Mesenchymal stem cell (in vitro differentiated cells and primary cell): ENCODE results near the gene NFIX.

ENCODE experiments used
- DNase-seq: peaks from one replicate; pipeline ENCODE4 v3.0.0-alpha.2; 2013
- H2AFZ ChIP-seq: one replicate; pipeline ENCODE4 v1.6.1; 2013; ENCODE audit warnings: low read depth, mild to moderate bottlenecking, control low read depth, inconsistent platforms, low read length, moderate library complexity
- H2AK5ac ChIP-seq: 2 replicates; pipeline ENCODE4 v1.6.1; 2013; ENCODE audit warnings: low read length, moderate library complexity, mild to moderate bottlenecking, inconsistent platforms; ENCODE audit not compliant: severe bottlenecking
- H2BK120ac ChIP-seq: one replicate; pipeline ENCODE4 v1.6.1; 2013; ENCODE audit warnings: low read depth, mild to moderate bottlenecking, inconsistent platforms, low read length, moderate library complexity
- H2BK12ac ChIP-seq, 2 experiments: one replicate each; pipeline ENCODE4 v1.6.1; 2013; ENCODE audit warnings: inconsistent platforms in 2 of 2, low read length in 2 of 2, mild to moderate bottlenecking in 2 of 2, moderate library complexity in 2 of 2, control low read depth in 1 of 2
- H2BK15ac ChIP-seq: one replicate; pipeline ENCODE4 v1.6.1; 2013; ENCODE audit warnings: mild to moderate bottlenecking, low read depth, inconsistent platforms; ENCODE audit not compliant: poor library complexity, severe bottlenecking
- H2BK5ac ChIP-seq: 2 replicates; pipeline ENCODE4 v1.6.1; 2013; ENCODE audit warnings: low read depth, mild to moderate bottlenecking, low read length, control low read depth, inconsistent platforms; ENCODE audit not compliant: poor library complexity, severe bottlenecking
- H3K14ac ChIP-seq, 2 experiments: one replicate each; pipeline ENCODE4 v1.6.1; 2013; ENCODE audit warnings: inconsistent platforms in 2 of 2, low read length in 2 of 2, control low read depth in 1 of 2, mild to moderate bottlenecking in 1 of 2, moderate library complexity in 1 of 2
- H3K18ac ChIP-seq, 2 experiments: one replicate each; pipeline ENCODE4 v1.6.1; 2013; ENCODE audit warnings: inconsistent platforms in 2 of 2, low read length in 2 of 2, control low read depth in 1 of 2, low read depth in 1 of 2, mild to moderate bottlenecking in 1 of 2
- H3K23ac ChIP-seq, 2 experiments: one replicate each; pipeline ENCODE4 v1.6.1; 2013; ENCODE audit warnings: inconsistent platforms in 2 of 2, low read length in 2 of 2, mild to moderate bottlenecking in 2 of 2, moderate library complexity in 2 of 2, control low read depth in 1 of 2
- H3K27ac ChIP-seq: 2 replicates; pipeline ENCODE4 v1.5.1; 2013; ENCODE audit warnings: mild to moderate bottlenecking, moderate library complexity, low read length, control low read depth, inconsistent platforms; ENCODE audit not compliant: poor library complexity, severe bottlenecking
- H3K27me3 ChIP-seq, 2 experiments: 2 replicates each; pipeline versions ENCODE4 v1.6.1 to v1.7.0; 2013; ENCODE audit warnings: low read length in 2 of 2, mild to moderate bottlenecking in 2 of 2, moderate library complexity in 2 of 2, control low read depth in 1 of 2, inconsistent platforms in 1 of 2; ENCODE audit not compliant: control insufficient read depth in 1 of 2, insufficient read depth in 1 of 2
- H3K36me3 ChIP-seq, 2 experiments: 2 replicates each; pipeline versions ENCODE4 v1.6.1 to v1.7.0; 2013; ENCODE audit warnings: low read length in 2 of 2, control low read depth in 1 of 2, inconsistent platforms in 1 of 2, low read depth in 1 of 2, mild to moderate bottlenecking in 1 of 2; ENCODE audit not compliant: insufficient read depth in 2 of 2, control insufficient read depth in 1 of 2
- H3K4ac ChIP-seq, 2 experiments: one replicate each; pipeline ENCODE4 v1.6.1; 2013; ENCODE audit warnings: inconsistent platforms in 2 of 2, low read length in 2 of 2, mild to moderate bottlenecking in 2 of 2, moderate library complexity in 2 of 2, control low read depth in 1 of 2, low read depth in 1 of 2
- H3K4me1 ChIP-seq: 2 replicates; pipeline ENCODE4 v1.6.1; 2013; ENCODE audit warnings: low read depth, low read length, control low read depth; ENCODE audit not compliant: control insufficient read depth, insufficient read depth
- H3K4me2 ChIP-seq: 2 replicates; pipeline ENCODE4 v1.6.1; 2013; ENCODE audit warnings: low read length, mild to moderate bottlenecking, inconsistent platforms; ENCODE audit not compliant: poor library complexity, severe bottlenecking
- H3K4me3 ChIP-seq, 2 experiments: 2 replicates each; pipeline versions ENCODE4 v1.5.1 to v1.7.0; 2013; ENCODE audit warnings: low read length in 2 of 2, mild to moderate bottlenecking in 2 of 2, control low read depth in 1 of 2, low read depth in 1 of 2; ENCODE audit not compliant: insufficient read depth in 1 of 2
- H3K79me1 ChIP-seq: replicated peaks from 2 replicates; pipeline ENCODE4 v1.6.1; 2013; ENCODE audit warnings: mild to moderate bottlenecking, control low read depth, low read length, inconsistent platforms; ENCODE audit not compliant: poor library complexity, severe bottlenecking
- H3K9ac ChIP-seq: 2 replicates; pipeline ENCODE4 v1.7.0; 2013; ENCODE audit warnings: mild to moderate bottlenecking, low read length, moderate library complexity
- H3K9me3 ChIP-seq: 2 replicates; pipeline ENCODE4 v1.7.0; 2013; ENCODE audit warnings: mild to moderate bottlenecking, low read length; ENCODE audit not compliant: control insufficient read depth
- H4K8ac ChIP-seq: one replicate; pipeline ENCODE4 v1.6.1; 2013; ENCODE audit warnings: inconsistent platforms, mild to moderate bottlenecking, low read length, moderate library complexity
- H4K91ac ChIP-seq: one replicate; pipeline ENCODE4 v1.6.1; 2013; ENCODE audit warnings: mild to moderate bottlenecking, low read length, inconsistent platforms
- WGBS: methylation state at CpG from one replicate; pipeline ENCODE4 v1.1.7; 2013; ENCODE audit warnings: mixed read lengths; 5-methylcytosine and 5-hydroxymethylcytosine counted together

The NFIX gene

DNA sequence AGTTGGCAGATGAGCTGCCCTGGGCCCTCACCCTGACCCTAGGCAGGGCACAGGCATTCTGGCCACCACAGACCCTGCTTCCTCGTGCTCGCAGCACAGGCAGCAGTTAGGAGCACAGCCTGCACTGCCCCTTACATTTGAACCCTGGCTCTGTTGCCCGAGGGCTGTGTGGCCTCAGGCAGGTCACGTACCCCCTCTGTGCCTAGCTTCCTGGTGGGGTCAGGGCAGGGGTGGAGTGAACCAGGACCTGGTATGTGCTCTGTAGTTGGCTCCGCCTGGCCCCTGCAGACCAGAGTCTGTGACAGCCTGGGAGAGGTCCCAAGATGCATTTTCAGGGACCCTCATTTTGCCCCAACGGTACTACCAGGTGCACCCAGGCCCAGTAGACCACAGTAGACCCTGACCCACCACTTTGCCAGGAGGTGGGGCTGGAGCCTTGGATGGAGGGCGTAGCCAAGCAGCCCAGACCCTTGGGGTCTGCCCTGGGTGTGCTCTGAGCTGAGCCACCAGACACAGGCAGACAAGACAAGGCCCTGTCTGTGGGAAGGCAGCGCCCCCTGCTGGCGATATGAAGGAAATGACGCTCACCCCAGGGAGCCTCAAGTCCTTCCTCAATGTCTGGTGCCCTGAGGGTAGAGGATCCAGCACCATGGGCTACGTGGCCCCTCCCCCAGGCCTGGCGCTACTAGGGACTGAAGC is 98.3 kb downstream of the NFIX start:
- Histone ChIP-seq H2AK5ac (no peak overlapping the region), H3K14ac (peak overlapping the region in 1 of 2 experiments; percentile 29), H3K4me1 (peaks cover 50% of the 10 kb centered on the region), H3K27me3 (peaks cover 0 to 45% of the 10 kb centered on the region in 2 experiments), H3K9me3 (no peaks in the 10 kb centered on the region), H3K4me3 (no peak overlapping the region), H3K23ac (no peak overlapping the region), H2BK12ac (no peak overlapping the region), H4K91ac (peak overlapping the region; percentile 58), H4K8ac (no peak overlapping the region), H2AFZ (no peak overlapping the region), H2BK15ac (no peak overlapping the region), H3K27ac (no peak overlapping the region), H2BK5ac (no peak overlapping the region), H3K79me1 (no peaks in the 10 kb centered on the region), H3K4ac (no peak overlapping the region), H3K4me2 (no peak overlapping the region), H3K18ac (no peak overlapping the region), H3K9ac (no peak overlapping the region), H3K36me3 (peaks cover 0 to 55% of the 10 kb centered on the region in 2 experiments), H2BK120ac (no peak overlapping the region)
- WGBS, result 39% methylated on average over 12 of the region's 12 CpGs
- DNase-seq, result peak; percentile 84

DNA sequence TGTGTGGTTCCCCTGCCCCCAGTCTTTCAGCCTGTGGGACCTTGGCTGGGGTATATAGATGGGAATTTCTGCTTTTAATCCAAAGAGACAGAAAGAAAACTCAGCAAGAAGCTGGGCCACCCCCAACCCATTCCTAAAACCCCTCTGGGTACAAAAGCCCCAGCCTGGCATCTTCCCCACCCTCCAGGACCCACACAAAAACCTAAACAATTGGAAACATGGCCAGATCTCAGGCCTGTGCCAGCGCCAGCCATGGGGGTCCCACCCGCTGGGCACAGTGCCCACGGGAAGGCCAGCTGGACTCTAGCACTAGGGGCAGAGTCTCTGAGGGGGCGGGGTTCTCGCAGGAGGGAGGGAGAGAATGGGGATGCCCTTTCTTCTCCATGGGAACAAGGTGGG is 98.8 kb downstream of the NFIX start:
- no peak overlapping the region for H2BK120ac ChIP-seq
- no peaks in the 10 kb centered on the region for H3K9me3 ChIP-seq
- WGBS, result 8% methylated on average over 5 of the region's 5 CpGs

DNA sequence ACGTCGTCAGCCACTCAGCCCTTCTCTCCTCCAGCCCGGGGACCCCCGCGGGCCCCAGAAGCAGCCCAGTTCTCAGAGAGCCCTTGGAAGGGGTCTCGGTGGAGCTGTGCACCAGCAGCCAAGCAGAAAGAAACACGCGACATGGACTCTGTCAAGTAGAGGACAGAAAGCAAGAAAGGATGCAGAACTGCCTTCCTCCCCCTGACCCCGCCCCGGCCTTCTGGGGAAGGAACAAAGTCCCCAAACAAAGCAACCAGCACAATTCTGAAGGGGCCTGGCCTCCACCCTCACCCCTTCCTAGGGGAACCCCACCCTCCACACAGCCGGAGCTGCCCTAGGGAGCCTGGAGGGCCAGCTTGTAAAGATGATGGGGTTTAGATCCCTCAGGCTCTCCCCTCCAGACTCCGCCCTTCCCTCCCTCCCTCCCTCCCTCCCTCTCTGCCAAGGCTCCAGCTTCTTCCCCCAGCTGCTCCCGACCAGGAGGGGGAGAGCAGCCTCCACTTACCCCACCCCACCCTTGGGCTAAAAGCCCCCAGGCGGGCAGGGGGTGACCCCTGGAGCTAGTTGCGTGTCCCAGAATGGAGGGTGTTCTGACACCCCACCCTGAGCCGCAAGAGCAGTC is 99.6 kb downstream of the NFIX start:
- no peaks in the 10 kb centered on the region for H3K79me1 ChIP-seq
- H3K23ac ChIP-seq, result no peak overlapping the region
- H3K4ac ChIP-seq, result no peak overlapping the region
- no peak overlapping the region for H3K18ac ChIP-seq
- H3K14ac ChIP-seq, result no peak overlapping the region
- no peak overlapping the region for H2BK15ac ChIP-seq
- H3K36me3 ChIP-seq, result peaks cover 0 to 44% of the 10 kb centered on the region in 2 experiments
- no peak overlapping the region for H2AK5ac ChIP-seq
- H3K9me3 ChIP-seq, result no peaks in the 10 kb centered on the region
- H3K27me3 ChIP-seq, result peaks cover 0 to 57% of the 10 kb centered on the region in 2 experiments
- DNase-seq, result no peak
- H4K8ac ChIP-seq, result no peak overlapping the region
- no peak overlapping the region for H4K91ac ChIP-seq
- H2BK120ac ChIP-seq, result no peak overlapping the region
- H3K4me3 ChIP-seq, result no peak overlapping the region
- H2AFZ ChIP-seq, result no peak overlapping the region
- no peak overlapping the region for H3K9ac ChIP-seq
- peaks cover 57% of the 10 kb centered on the region for H3K4me1 ChIP-seq
- no peak overlapping the region for H2BK5ac ChIP-seq
- H3K27ac ChIP-seq, result no peak overlapping the region
- H2BK12ac ChIP-seq, result no peak overlapping the region
- no peak overlapping the region for H3K4me2 ChIP-seq
- 7% methylated on average over 16 of the region's 16 CpGs for WGBS

More for the DNA sequence above, 98.8 kb downstream of the NFIX start:
- no peak overlapping the region for H3K27ac ChIP-seq
- no peak overlapping the region for H2BK12ac ChIP-seq
- no peak overlapping the region for H2AK5ac ChIP-seq
- no peak overlapping the region for H3K4me3 ChIP-seq
- peaks cover 53% of the 10 kb centered on the region for H3K4me1 ChIP-seq
- no peak overlapping the region for H3K18ac ChIP-seq
- H3K79me1 ChIP-seq, result no peaks in the 10 kb centered on the region
- no peak overlapping the region for H3K4ac ChIP-seq
- no peak overlapping the region for H2AFZ ChIP-seq
- H4K8ac ChIP-seq, result no peak overlapping the region
- H4K91ac ChIP-seq, result no peak overlapping the region
- H3K36me3 ChIP-seq, result peaks cover 0 to 52% of the 10 kb centered on the region in 2 experiments
- H3K23ac ChIP-seq, result no peak overlapping the region
- no peak for DNase-seq
- H2BK15ac ChIP-seq, result no peak overlapping the region
- H3K4me2 ChIP-seq, result no peak overlapping the region
- H3K9ac ChIP-seq, result no peak overlapping the region
- H3K27me3 ChIP-seq, result peaks cover 0 to 50% of the 10 kb centered on the region in 2 experiments
- no peak overlapping the region for H3K14ac ChIP-seq
- H2BK5ac ChIP-seq, result no peak overlapping the region

- Histone ChIP-seq H3K9me3 (no peaks in the 10 kb centered on the region), H3K27me3 (peaks cover 0 to 58% of the 10 kb centered on the region in 2 experiments), H2AK5ac (no peak overlapping the region), H3K4me2 (no peak overlapping the region), H3K4ac (no peak overlapping the region), H3K4me3 (no peak overlapping the region), H3K23ac (peak overlapping the region in 1 of 2 experiments; percentile 14), H3K9ac (no peak overlapping the region), H3K36me3 (peaks cover 2 to 39% of the 10 kb centered on the region in 2 experiments), H4K91ac (no peak overlapping the region), H2BK5ac (no peak overlapping the region), H2BK15ac (no peak overlapping the region), H3K18ac (no peak overlapping the region), H2BK120ac (no peak overlapping the region), H3K14ac (no peak overlapping the region), H4K8ac (no peak overlapping the region), H3K79me1 (no peaks in the 10 kb centered on the region), H2BK12ac (no peak overlapping the region), H3K27ac (no peak overlapping the region), H2AFZ (no peak overlapping the region), H3K4me1 (peaks cover 57% of the 10 kb centered on the region)
- no peak for DNase-seq
- WGBS, result under 1% methylated on average over 24 of the region's 25 CpGs
These were observed 100.1 kb downstream of the NFIX start for GRCh38 chr19:13095393-13095784.
